Neural cell (in vitro differentiated cells): ENCODE measurements around the gene SEC24D. TPM values are rescaled to one million over a fixed set of nuclear protein-coding genes. Genes with fewer than 3 reads are reported as not detected.

Source experiments
- H2AFZ ChIP-seq: fragments of 200-600, 300-800 bp; sonication (generic), shearing (Covaris generic); 2 replicates; pipeline ENCODE4 v1.6.0; 2014; ENCODE audit warnings: low read depth, mild to moderate bottlenecking, antibody characterized with exemption, low read length, moderate library complexity
- H3F3A ChIP-seq: fragments of 200-600 bp; shearing (Covaris generic); 2 replicates; pipeline ENCODE4 v1.6.1; 2016; ENCODE audit warnings: mild to moderate bottlenecking, moderate library complexity, mixed read lengths, antibody characterized with exemption, low read length; ENCODE audit not compliant: insufficient read depth, poor library complexity, severe bottlenecking
- H3K27ac ChIP-seq: fragments of 200-600, 300-800 bp; sonication (generic), shearing (Covaris generic); 2 replicates; pipeline ENCODE4 v1.5.1; 2014; ENCODE audit warnings: mild to moderate bottlenecking, low read length, moderate library complexity
- H3K27me3 ChIP-seq: fragments of 300-800, 200-600 bp; sonication (generic), shearing (Covaris generic); 2 replicates; pipeline ENCODE4 v1.6.0; 2014; ENCODE audit warnings: mild to moderate bottlenecking, low read depth, low read length, moderate library complexity; ENCODE audit not compliant: insufficient read depth
- H3K36me3 ChIP-seq: fragments of 300-800, 200-600 bp; sonication (generic), shearing (Covaris generic); 2 replicates; pipeline ENCODE4 v1.5.1; 2014; ENCODE audit warnings: mild to moderate bottlenecking, antibody characterized with exemption, low read length, moderate library complexity; ENCODE audit not compliant: insufficient read depth
- H3K4me2 ChIP-seq: fragments of 300-800, 200-600 bp; sonication (generic), shearing (Covaris generic); 2 replicates; pipeline ENCODE4 v1.6.0; 2014; ENCODE audit warnings: mild to moderate bottlenecking, low read length
- H3K4me3 ChIP-seq: fragments of 300-800, 200-600 bp; sonication (generic), shearing (Covaris generic); 2 replicates; pipeline ENCODE4 v1.5.1; 2014; ENCODE audit warnings: mild to moderate bottlenecking, low read length, moderate library complexity
- H3K79me2 ChIP-seq: fragments of 200-600 bp; shearing (Covaris generic); replicated peaks from 2 replicates; pipeline ENCODE4 v1.6.0; 2014; ENCODE audit warnings: mild to moderate bottlenecking, low read length, moderate library complexity; ENCODE audit not compliant: insufficient read depth
- H3K9ac ChIP-seq: fragments of 300-800, 200-600 bp; sonication (generic), shearing (Covaris generic); 2 replicates; pipeline ENCODE4 v1.6.1; 2016; ENCODE audit warnings: mild to moderate bottlenecking, low read length, mixed read lengths
- H3K9me2 ChIP-seq: fragments of 200-600 bp; shearing (Covaris generic); 2 replicates; pipeline ENCODE4 v1.6.1; 2016; ENCODE audit warnings: mild to moderate bottlenecking, low read length, mixed read lengths; ENCODE audit not compliant: insufficient read depth
- H3K9me3 ChIP-seq: fragments of 200-600, 300-800 bp; sonication (generic), shearing (Covaris generic); 2 replicates; pipeline ENCODE4 v1.6.1; 2016; ENCODE audit warnings: mild to moderate bottlenecking, mixed run types, low read length, moderate library complexity, mixed read lengths
- H4K20me1 ChIP-seq: fragments of 200-600 bp; shearing (Covaris generic); 2 replicates; pipeline ENCODE4 v1.6.1; 2016; ENCODE audit warnings: mild to moderate bottlenecking, mixed run types; ENCODE audit not compliant: insufficient read depth
- EP300 ChIP-seq: fragments of 450-650 bp; conservative IDR thresholded peaks from 2 replicates; pipeline ENCODE4 v1.6.1; 2014; ENCODE audit warnings: antibody characterized with exemption, mild to moderate bottlenecking, moderate library complexity; ENCODE audit not compliant: poor library complexity, severe bottlenecking
- EZH2 ChIP-seq: fragments of 200-600, 300-800 bp; shearing (Covaris generic), sonication (generic); IDR thresholded peaks from 2 replicates; pipeline ENCODE4 v1.6.1; 2014; ENCODE audit warnings: antibody characterized with exemption, low read length, borderline replicate concordance, mild to moderate bottlenecking; ENCODE audit not compliant: insufficient read depth, poor library complexity, severe bottlenecking
- MXI1 ChIP-seq: fragments of 450-650 bp; conservative IDR thresholded peaks from 2 replicates; pipeline ENCODE4 v1.6.1; 2014; ENCODE audit warnings: antibody characterized with exemption, mild to moderate bottlenecking; ENCODE audit not compliant: poor library complexity, severe bottlenecking
- POLR2AphosphoS5 ChIP-seq: IDR thresholded peaks from 2 replicates; pipeline ENCODE4 v1.6.1; 2012
- RAD21 ChIP-seq: fragments of 450-650 bp; conservative IDR thresholded peaks from 2 replicates; pipeline ENCODE4 v1.6.1; 2014; ENCODE audit warnings: antibody characterized with exemption, mild to moderate bottlenecking, moderate library complexity
- SMC3 ChIP-seq: fragments of 450-650 bp; conservative IDR thresholded peaks from 2 replicates; pipeline ENCODE4 v1.6.1; 2014; ENCODE audit warnings: antibody characterized with exemption, mild to moderate bottlenecking, moderate library complexity; ENCODE audit not compliant: poor library complexity
- TAF1 ChIP-seq: IDR thresholded peaks from 2 replicates; pipeline ENCODE4 v1.6.1; 2012; ENCODE audit warnings: low read depth
- polyA plus RNA-seq: library from polyadenylated mRNA; depleted of rRNA; stranded (reverse); fragments of >200 nt; gene quantifications from 2 replicates; pipeline ENCODE4 v1.2.3, GENCODE V29; 2014
- TF ChIP-seq, protein P1 (sequence below): fragments of 450-650 bp; IDR thresholded peaks from 2 replicates; pipeline ENCODE4 v1.5.1; 2014; ENCODE audit warnings: antibody characterized with exemption, mild to moderate bottlenecking, moderate library complexity; ENCODE audit not compliant: poor library complexity, severe bottlenecking
- TF ChIP-seq, protein P2 (sequence below): IDR thresholded peaks from 2 replicates; pipeline ENCODE4 v1.6.1; 2012; ENCODE audit warnings: borderline replicate concordance

SEC24D gene
- polyA plus RNA-seq, 1 donor from 2014 or later, result 7.8 TPM

GRCh38 chr4:118790544-118790943 is 45.4 kb downstream of the SEC24D start:
- H2AFZ ChIP-seq, result no peak overlapping the region
- no peaks in the 10 kb centered on the region for H3K9me2 ChIP-seq
- H3K9me3 ChIP-seq, result no peaks in the 10 kb centered on the region
- no peaks in the 10 kb centered on the region for H3K79me2 ChIP-seq
- H3K36me3 ChIP-seq, result no peaks in the 10 kb centered on the region
- H3F3A ChIP-seq, result no peaks in the 10 kb centered on the region
- no peak overlapping the region for H3K4me3 ChIP-seq
- no peak overlapping the region for H3K9ac ChIP-seq
- no peaks in the 10 kb centered on the region for H4K20me1 ChIP-seq
- no peaks in the 10 kb centered on the region for H3K27me3 ChIP-seq
- no peak overlapping the region for H3K27ac ChIP-seq
- H3K4me2 ChIP-seq, result no peak overlapping the region
- TF ChIP-seq, protein P1, sequence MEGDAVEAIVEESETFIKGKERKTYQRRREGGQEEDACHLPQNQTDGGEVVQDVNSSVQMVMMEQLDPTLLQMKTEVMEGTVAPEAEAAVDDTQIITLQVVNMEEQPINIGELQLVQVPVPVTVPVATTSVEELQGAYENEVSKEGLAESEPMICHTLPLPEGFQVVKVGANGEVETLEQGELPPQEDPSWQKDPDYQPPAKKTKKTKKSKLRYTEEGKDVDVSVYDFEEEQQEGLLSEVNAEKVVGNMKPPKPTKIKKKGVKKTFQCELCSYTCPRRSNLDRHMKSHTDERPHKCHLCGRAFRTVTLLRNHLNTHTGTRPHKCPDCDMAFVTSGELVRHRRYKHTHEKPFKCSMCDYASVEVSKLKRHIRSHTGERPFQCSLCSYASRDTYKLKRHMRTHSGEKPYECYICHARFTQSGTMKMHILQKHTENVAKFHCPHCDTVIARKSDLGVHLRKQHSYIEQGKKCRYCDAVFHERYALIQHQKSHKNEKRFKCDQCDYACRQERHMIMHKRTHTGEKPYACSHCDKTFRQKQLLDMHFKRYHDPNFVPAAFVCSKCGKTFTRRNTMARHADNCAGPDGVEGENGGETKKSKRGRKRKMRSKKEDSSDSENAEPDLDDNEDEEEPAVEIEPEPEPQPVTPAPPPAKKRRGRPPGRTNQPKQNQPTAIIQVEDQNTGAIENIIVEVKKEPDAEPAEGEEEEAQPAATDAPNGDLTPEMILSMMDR, result no peak
- TF ChIP-seq, protein P2, sequence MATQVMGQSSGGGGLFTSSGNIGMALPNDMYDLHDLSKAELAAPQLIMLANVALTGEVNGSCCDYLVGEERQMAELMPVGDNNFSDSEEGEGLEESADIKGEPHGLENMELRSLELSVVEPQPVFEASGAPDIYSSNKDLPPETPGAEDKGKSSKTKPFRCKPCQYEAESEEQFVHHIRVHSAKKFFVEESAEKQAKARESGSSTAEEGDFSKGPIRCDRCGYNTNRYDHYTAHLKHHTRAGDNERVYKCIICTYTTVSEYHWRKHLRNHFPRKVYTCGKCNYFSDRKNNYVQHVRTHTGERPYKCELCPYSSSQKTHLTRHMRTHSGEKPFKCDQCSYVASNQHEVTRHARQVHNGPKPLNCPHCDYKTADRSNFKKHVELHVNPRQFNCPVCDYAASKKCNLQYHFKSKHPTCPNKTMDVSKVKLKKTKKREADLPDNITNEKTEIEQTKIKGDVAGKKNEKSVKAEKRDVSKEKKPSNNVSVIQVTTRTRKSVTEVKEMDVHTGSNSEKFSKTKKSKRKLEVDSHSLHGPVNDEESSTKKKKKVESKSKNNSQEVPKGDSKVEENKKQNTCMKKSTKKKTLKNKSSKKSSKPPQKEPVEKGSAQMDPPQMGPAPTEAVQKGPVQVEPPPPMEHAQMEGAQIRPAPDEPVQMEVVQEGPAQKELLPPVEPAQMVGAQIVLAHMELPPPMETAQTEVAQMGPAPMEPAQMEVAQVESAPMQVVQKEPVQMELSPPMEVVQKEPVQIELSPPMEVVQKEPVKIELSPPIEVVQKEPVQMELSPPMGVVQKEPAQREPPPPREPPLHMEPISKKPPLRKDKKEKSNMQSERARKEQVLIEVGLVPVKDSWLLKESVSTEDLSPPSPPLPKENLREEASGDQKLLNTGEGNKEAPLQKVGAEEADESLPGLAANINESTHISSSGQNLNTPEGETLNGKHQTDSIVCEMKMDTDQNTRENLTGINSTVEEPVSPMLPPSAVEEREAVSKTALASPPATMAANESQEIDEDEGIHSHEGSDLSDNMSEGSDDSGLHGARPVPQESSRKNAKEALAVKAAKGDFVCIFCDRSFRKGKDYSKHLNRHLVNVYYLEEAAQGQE, result no peak
- TF ChIP-seq EZH2 (no peak), SMC3 (no peak), POLR2AphosphoS5 (no peak), TAF1 (no peak), MXI1 (no peak), EP300 (no peak), RAD21 (no peak)

- Histone ChIP-seq H3K9me3 (no peaks in the 10 kb centered on the region), H3F3A (no peaks in the 10 kb centered on the region), H3K9me2 (no peaks in the 10 kb centered on the region), H3K4me3 (no peak overlapping the region), H3K27ac (no peak overlapping the region), H4K20me1 (no peaks in the 10 kb centered on the region), H3K4me2 (no peak overlapping the region), H2AFZ (no peak overlapping the region), H3K79me2 (no peaks in the 10 kb centered on the region), H3K9ac (no peak overlapping the region), H3K27me3 (no peaks in the 10 kb centered on the region), H3K36me3 (no peaks in the 10 kb centered on the region)
- TF ChIP-seq POLR2AphosphoS5 (no peak), RAD21 (no peak), EZH2 (no peak), SMC3 (no peak), TAF1 (no peak), MXI1 (no peak), EP300 (no peak)
- TF ChIP-seq, protein P2, result no peak
- TF ChIP-seq, protein P1, result no peak
Measured at GRCh38 chr4:118788911-118789310, 47.0 kb downstream of the SEC24D start.
